IMR-90 (cell line): Measurements from ENCODE around the gene DNAJC3. TPM values are rescaled to one million over a fixed set of nuclear protein-coding genes. Genes with fewer than 3 reads are reported as not detected.

Experiments
- ATAC-seq: fragments of 200-7000 bp; cut with Tn5 transposase; 2 replicates; pipeline ENCODE4 v1.9.1; 2020; ENCODE audit warnings: low read depth, mild to moderate bottlenecking, moderate library complexity
- BruUV-seq: library from RNA; stranded (reverse); fragments of 400-500 nt; replicated peaks from 2 replicates; lab custom pipeline; 2021; lab: Mats Ljungman, UMichigan
- CTCF ChIA-PET: fragments of 300-600 bp; formaldehyde crosslinking; extraction: SDS; loops from one replicate; lab custom pipeline; 2021; ENCODE audit warnings: antibody characterized with exemption; lab: Yijun Ruan, JAX
- POLR2A ChIA-PET: fragments of 300-600 bp; sonication (Branson Sonifier 250); formaldehyde crosslinking; loops from one replicate; lab custom pipeline; 2022; ENCODE audit warnings: antibody characterized with exemption; ENCODE audit not compliant: unreplicated experiment; lab: Charles Lee
- DNase-seq: peaks from one replicate; pipeline ENCODE4 v3.0.0; 2013
- H2AFZ ChIP-seq: replicated peaks from 2 replicates; pipeline ENCODE3; 2013; ENCODE audit warnings: low read length, mild to moderate bottlenecking; ENCODE audit not compliant: poor library complexity
- H2AK5ac ChIP-seq: 2 replicates; pipeline ENCODE4 v1.6.1; 2013; ENCODE audit warnings: low read depth, low read length, inconsistent platforms
- H2AK9ac ChIP-seq: replicated peaks from 2 replicates; pipeline ENCODE3; 2013; ENCODE audit warnings: mild to moderate bottlenecking, low read depth, low read length, moderate library complexity; ENCODE audit not compliant: poor library complexity
- H2BK120ac ChIP-seq: 2 replicates; pipeline ENCODE4 v1.6.1; 2013; ENCODE audit warnings: low read depth, low read length, inconsistent platforms
- H2BK15ac ChIP-seq: 3 replicates; pipeline ENCODE4 v1.6.1; 2013; ENCODE audit warnings: low read depth, low read length, inconsistent platforms
- H2BK20ac ChIP-seq: 2 replicates; pipeline ENCODE4 v1.6.1; 2013; ENCODE audit warnings: low read depth, mild to moderate bottlenecking, inconsistent platforms, low read length, moderate library complexity
- H2BK5ac ChIP-seq: 2 replicates; pipeline ENCODE4 v1.6.1; 2013; ENCODE audit warnings: mild to moderate bottlenecking, low read depth, low read length, inconsistent platforms; ENCODE audit not compliant: poor library complexity, severe bottlenecking
- H3K14ac ChIP-seq: replicated peaks from 2 replicates; pipeline ENCODE4 v1.6.1; 2013; ENCODE audit warnings: low read depth, low read length, inconsistent platforms
- H3K18ac ChIP-seq: 2 replicates; pipeline ENCODE4 v1.6.1; 2013; ENCODE audit warnings: low read depth, low read length, control low read depth
- H3K23ac ChIP-seq: 2 replicates; pipeline ENCODE4 v1.6.1; 2013; ENCODE audit warnings: low read depth, low read length, inconsistent platforms
- H3K27ac ChIP-seq: 2 replicates; pipeline ENCODE4 v1.5.1; 2013; ENCODE audit warnings: mild to moderate bottlenecking, control low read depth, low read length; ENCODE audit not compliant: insufficient read depth
- H3K27me3 ChIP-seq: 2 replicates; pipeline ENCODE4 v1.6.1; 2013; ENCODE audit warnings: low read length; ENCODE audit not compliant: control insufficient read depth, insufficient read depth
- H3K36me3 ChIP-seq: 2 replicates; pipeline ENCODE4 v1.6.1; 2013; ENCODE audit warnings: low read length, mixed read lengths; ENCODE audit not compliant: control insufficient read depth, insufficient read depth
- H3K4ac ChIP-seq: 2 replicates; pipeline ENCODE4 v1.6.1; 2013; ENCODE audit warnings: low read depth, low read length, inconsistent platforms
- H3K4me1 ChIP-seq: 2 replicates; pipeline ENCODE4 v1.6.1; 2013; ENCODE audit warnings: low read length, mixed read lengths; ENCODE audit not compliant: control insufficient read depth, insufficient read depth
- H3K4me2 ChIP-seq: 2 replicates; pipeline ENCODE4 v1.6.1; 2013; ENCODE audit warnings: low read depth, mild to moderate bottlenecking, control low read depth, low read length, moderate library complexity
- H3K4me3 ChIP-seq: 2 replicates; pipeline ENCODE4 v1.5.1; 2013; ENCODE audit warnings: low read depth, mild to moderate bottlenecking, control low read depth, low read length, moderate library complexity; ENCODE audit not compliant: insufficient read depth
- H3K56ac ChIP-seq: 2 replicates; pipeline ENCODE4 v1.6.1; 2013; ENCODE audit warnings: low read length, inconsistent platforms; ENCODE audit not compliant: insufficient read depth; ENCODE audit errors: extremely low read depth
- H3K79me1 ChIP-seq, 2 experiments: 2 replicates each; pipeline ENCODE4 v1.6.1; 2013; ENCODE audit warnings: low read length in 2 of 2, inconsistent platforms in 1 of 2, low read depth in 1 of 2
- H3K9ac ChIP-seq: 2 replicates; pipeline ENCODE4 v1.6.1; 2013; ENCODE audit warnings: low read depth, low read length, control low read depth
- H3K9me1 ChIP-seq: 2 replicates; pipeline ENCODE4 v1.6.1; 2013; ENCODE audit warnings: low read length, inconsistent platforms; ENCODE audit not compliant: insufficient read depth
- H3K9me3 ChIP-seq: 2 replicates; pipeline ENCODE4 v1.6.1; 2013; ENCODE audit warnings: low read length; ENCODE audit not compliant: control insufficient read depth, insufficient read depth
- H4K20me1 ChIP-seq: 2 replicates; pipeline ENCODE4 v1.6.1; 2013; ENCODE audit warnings: low read length, inconsistent platforms; ENCODE audit not compliant: insufficient read depth
- H4K5ac ChIP-seq: 2 replicates; pipeline ENCODE4 v1.6.1; 2013; ENCODE audit warnings: mild to moderate bottlenecking, low read depth, low read length, control low read depth
- H4K8ac ChIP-seq, 2 experiments: 2 replicates each; pipeline ENCODE4 v1.6.1; 2013; ENCODE audit warnings: low read depth in 2 of 2, low read length in 2 of 2, control low read depth in 1 of 2, inconsistent platforms in 1 of 2
- H4K91ac ChIP-seq: 2 replicates; pipeline ENCODE4 v1.6.1; 2013; ENCODE audit warnings: low read depth, low read length, inconsistent platforms; ENCODE audit not compliant: insufficient read depth
- BHLHE40 ChIP-seq: fragments of 150-350 bp; IDR thresholded peaks from 2 replicates; pipeline ENCODE4 v1.6.1; 2016; ENCODE audit warnings: mild to moderate bottlenecking, low read depth, low read length
- CEBPB ChIP-seq: IDR thresholded peaks from 2 replicates; pipeline ENCODE4 v1.6.1; 2012; ENCODE audit warnings: low read depth, low read length, improper control_type of control experiment
- ELK1 ChIP-seq: fragments of 150-350 bp; IDR thresholded peaks from 2 replicates; pipeline ENCODE4 v1.6.1; 2016; ENCODE audit warnings: low read depth, mild to moderate bottlenecking, low read length, moderate library complexity, borderline replicate concordance
- MAFK ChIP-seq: IDR thresholded peaks from 2 replicates; pipeline ENCODE4 v1.6.1; 2012; ENCODE audit warnings: low read depth, low read length, improper control_type of control experiment
- MAZ ChIP-seq: IDR thresholded peaks from 2 replicates; pipeline ENCODE4 v1.6.1; 2012; ENCODE audit warnings: low read depth, mild to moderate bottlenecking, low read length, improper control_type of control experiment, moderate library complexity, borderline replicate concordance
- NFE2L2 ChIP-seq: fragments of 150-350 bp; IDR thresholded peaks from 2 replicates; pipeline ENCODE4 v1.6.1; 2016; ENCODE audit warnings: low read depth, mild to moderate bottlenecking, low read length
- RCOR1 ChIP-seq: IDR thresholded peaks from 2 replicates; pipeline ENCODE4 v1.6.1; 2012; ENCODE audit warnings: mild to moderate bottlenecking, low read length, improper control_type of control experiment; ENCODE audit not compliant: insufficient replicate concordance
- WGBS, 2 experiments: methylation state at CpG; one replicate each; pipeline versions ENCODE4 v1.1.5 to v1.1.7; 2013; ENCODE audit warnings: missing lambda C conversion rate in 2 of 2; ENCODE audit not compliant: insufficient read length in 1 of 2; ENCODE audit errors: extremely low coverage in 2 of 2; 5-methylcytosine and 5-hydroxymethylcytosine counted together
- dilution Hi-C: fragments of 300-500 bp; cut with HindIII; formaldehyde crosslinking; loops from one replicate; pipeline ENCODE4 v1.14.3; 2018; ENCODE audit warnings: low sequenced_read_pairs; ENCODE audit not compliant: unreplicated experiment
- in situ Hi-C: fragments of 300-500 bp; cut with MboI; formaldehyde crosslinking; loops from 3 replicates; pipeline ENCODE4 v1.14.3; 2019; ENCODE audit warnings: low sequenced_read_pairs, inconsistent platforms, mixed read lengths
- intact Hi-C: fragments of 100-400 bp; cut with micrococcal nuclease; formaldehyde crosslinking; loops from 2 replicates; pipeline ENCODE4 v1.10.0; 2022
- polyA plus RNA-seq, 3 experiments: library from polyadenylated mRNA; depleted of rRNA; stranded (reverse); fragments of >200 nt; gene quantifications; 2 replicates each; pipeline ENCODE4 v1.2.3, GENCODE V29; 2012; ENCODE audit warnings: low replicate concordance in 1 of 3
- total RNA-seq: library from RNA; depleted of rRNA; stranded (reverse); fragments of >200 nt; gene quantifications from 2 replicates; pipeline ENCODE4 v1.2.3, GENCODE V29; 2012
- TF ChIP-seq, protein P1 (sequence below): fragments of 150-350 bp; IDR thresholded peaks from 2 replicates; pipeline ENCODE4 v1.6.1; 2017; ENCODE audit warnings: mild to moderate bottlenecking, antibody characterized with exemption, low read length, low read depth

Gene DNAJC3
- total and polyA plus RNA-seq, 2 of the 4 experiments (the other 2 are of a cell fraction), result 10.7 to 28.5 TPM

GRCh38 chr13:95781016-95781415 is 104.1 kb downstream of the DNAJC3 start:
- Histone ChIP-seq H2BK15ac (no peak overlapping the region), H4K91ac (no peak overlapping the region), H3K9me3 (no peaks in the 10 kb centered on the region), H3K4me1 (peaks cover 8% of the 10 kb centered on the region), H3K23ac (no peak overlapping the region), H3K9ac (no peak overlapping the region), H2BK120ac (no peak overlapping the region), H2AK5ac (no peak overlapping the region), H3K18ac (no peak overlapping the region), H2BK20ac (no peak overlapping the region), H2AFZ (no peak overlapping the region), H3K4ac (no peak overlapping the region), H3K56ac (no peak overlapping the region), H3K4me2 (no peak overlapping the region), H4K8ac (no peak overlapping the region), H3K4me3 (no peak overlapping the region), H2BK5ac (no peak overlapping the region), H4K5ac (no peak overlapping the region), H3K27me3 (no peaks in the 10 kb centered on the region), H4K20me1 (peaks cover 12% of the 10 kb centered on the region; the same call in 1 of the 2 replicates), H3K27ac (no peak overlapping the region), H2AK9ac (no peak overlapping the region), H3K9me1 (peaks cover 6% of the 10 kb centered on the region), H3K14ac (no peak overlapping the region), H3K79me1 (peaks cover 10 to 32% of the 10 kb centered on the region in 2 experiments; a peak in 3 of 4 replicates), H3K36me3 (peaks cover 3% of the 10 kb centered on the region; the same call in 1 of the 2 replicates)
- TF ChIP-seq MAFK (no peak), NFE2L2 (no peak), CEBPB (no peak), BHLHE40 (no peak), MAZ (no peak), ELK1 (no peak), RCOR1 (no peak)
- TF ChIP-seq, protein P1, sequence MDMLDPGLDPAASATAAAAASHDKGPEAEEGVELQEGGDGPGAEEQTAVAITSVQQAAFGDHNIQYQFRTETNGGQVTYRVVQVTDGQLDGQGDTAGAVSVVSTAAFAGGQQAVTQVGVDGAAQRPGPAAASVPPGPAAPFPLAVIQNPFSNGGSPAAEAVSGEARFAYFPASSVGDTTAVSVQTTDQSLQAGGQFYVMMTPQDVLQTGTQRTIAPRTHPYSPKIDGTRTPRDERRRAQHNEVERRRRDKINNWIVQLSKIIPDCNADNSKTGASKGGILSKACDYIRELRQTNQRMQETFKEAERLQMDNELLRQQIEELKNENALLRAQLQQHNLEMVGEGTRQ, result no peak
- intact Hi-C loops, result no loop called here
- no TSS peak for BruUV-seq
- ATAC-seq (no peak), DNase-seq (no peak)
- in situ Hi-C loops, result no loop called here
- dilution Hi-C loops, result no loop called here
- no CpG with 5 or more reads among the region's 6 CpGs for WGBS, 2 experiments
- CTCF ChIA-PET, result no interaction called here
- POLR2A ChIA-PET, result no interaction called here
